Measurements from ENCODE around the gene ZSWIM5. TPM values are rescaled to one million over a fixed set of nuclear protein-coding genes. Genes with fewer than 3 reads are reported as not detected.

ZSWIM5 gene
- total RNA-seq, 1 experiment from 2014 or later: 1.4 TPM

- Histone ChIP-seq H3K36me3 (ENCODE audit: low read depth, low read length) (no peaks in the 10 kb centered on the region), H3K4me1 (ENCODE audit: insufficient read depth, low read length) (no peaks in the 10 kb centered on the region), H4K20me1 (ENCODE audit: low read length) (no peaks in the 10 kb centered on the region), H2AFZ (ENCODE audit: low read length) (no peak overlapping the region), H3K4me2 (ENCODE audit: low read length) (no peak overlapping the region), H3K9me2 (replicated peaks; ENCODE audit: low read length) (no peaks in the 10 kb centered on the region), H3K4me3 (ENCODE audit: low read length) (no peak overlapping the region), H3F3A (ENCODE audit: low read length, unreplicated experiment) (no peaks in the 10 kb centered on the region), H3K27me3 (ENCODE audit: low read length) (no peaks in the 10 kb centered on the region), H3K9me3 (ENCODE audit: low read length) (no peaks in the 10 kb centered on the region), H3K27ac (ENCODE audit: low read length) (no peak overlapping the region), H3K9ac (ENCODE audit: low read length) (no peak overlapping the region), H3K79me2 (ENCODE audit: low read length) (no peaks in the 10 kb centered on the region)
- no peak for DNase-seq
- TF ChIP-seq CTCF (conservative IDR thresholded peaks at IDR 0.05; ENCODE audit: low read depth, low read length): no peak
- TF ChIP-seq EZH2 (IDR thresholded peaks at IDR 0.05; ENCODE audit: low read length, unreplicated experiment): no peak
- no peak for TF ChIP-seq EZH2phosphoT487 (IDR thresholded peaks at IDR 0.05; ENCODE audit: borderline replicate concordance, low read length)
- CTCF ChIA-PET: no interaction called here
- POLR2A ChIA-PET (ENCODE audit: unreplicated experiment): no interaction called here
- ATAC-seq: no peak
- no TSS peak for BruUV-seq (replicated peaks)
- intact Hi-C loops (cut with micrococcal nuclease): no loop called here
Measured at GRCh38 chr1:45122724-45123123, 83.7 kb downstream of the ZSWIM5 start.

GRCh38 chr1:45117766-45118165 lies 88.6 kb downstream of the ZSWIM5 start:
- Histone ChIP-seq H3K79me2 (ENCODE audit: low read length) (no peaks in the 10 kb centered on the region), H3K4me1 (ENCODE audit: insufficient read depth, low read length) (no peaks in the 10 kb centered on the region), H3K9me3 (ENCODE audit: low read length) (no peaks in the 10 kb centered on the region), H3K27ac (ENCODE audit: low read length) (no peak overlapping the region), H3K27me3 (ENCODE audit: low read length) (no peaks in the 10 kb centered on the region), H3K9me2 (replicated peaks; ENCODE audit: low read length) (no peaks in the 10 kb centered on the region), H3F3A (ENCODE audit: low read length, unreplicated experiment) (no peaks in the 10 kb centered on the region), H3K36me3 (ENCODE audit: low read depth, low read length) (no peaks in the 10 kb centered on the region), H3K4me2 (ENCODE audit: low read length) (no peak overlapping the region), H4K20me1 (ENCODE audit: low read length) (no peaks in the 10 kb centered on the region), H3K9ac (ENCODE audit: low read length) (no peak overlapping the region), H3K4me3 (ENCODE audit: low read length) (no peak overlapping the region), H2AFZ (ENCODE audit: low read length) (no peak overlapping the region)
- TF ChIP-seq EZH2 (IDR thresholded peaks at IDR 0.05; ENCODE audit: low read length, unreplicated experiment): no peak
- no peak for TF ChIP-seq CTCF (conservative IDR thresholded peaks at IDR 0.05; ENCODE audit: low read depth, low read length)
- TF ChIP-seq EZH2phosphoT487 (IDR thresholded peaks at IDR 0.05; ENCODE audit: borderline replicate concordance, low read length): no peak
- intact Hi-C loops (cut with micrococcal nuclease): no loop called here
- ATAC-seq: no peak
- CTCF ChIA-PET: no interaction called here
- DNase-seq: no peak
- no TSS peak for BruUV-seq (replicated peaks)
- POLR2A ChIA-PET (ENCODE audit: unreplicated experiment): no interaction called here

GRCh38 chr1:45116820-45117219 lies 89.6 kb downstream of the ZSWIM5 start:
- POLR2A ChIA-PET (ENCODE audit: unreplicated experiment): no interaction called here

More at GRCh38 chr1:45116820-45117219, 89.6 kb downstream of the ZSWIM5 start:
- no peak overlapping the region for H2AFZ ChIP-seq (ENCODE audit: low read length)
- H3K79me2 ChIP-seq (ENCODE audit: low read length): no peaks in the 10 kb centered on the region
- no peaks in the 10 kb centered on the region for H3F3A ChIP-seq (ENCODE audit: low read length, unreplicated experiment)
- no peaks in the 10 kb centered on the region for H4K20me1 ChIP-seq (ENCODE audit: low read length)
- H3K36me3 ChIP-seq (ENCODE audit: low read depth, low read length): no peaks in the 10 kb centered on the region
- DNase-seq (no peak), ATAC-seq (no peak)
- H3K27me3 ChIP-seq (ENCODE audit: low read length): no peaks in the 10 kb centered on the region
- no peak overlapping the region for H3K9ac ChIP-seq (ENCODE audit: low read length)
- no peaks in the 10 kb centered on the region for H3K9me2 ChIP-seq (replicated peaks; ENCODE audit: low read length)
- no TSS peak for BruUV-seq (replicated peaks)
- no peak overlapping the region for H3K27ac ChIP-seq (ENCODE audit: low read length)
- H3K4me2 ChIP-seq (ENCODE audit: low read length): no peak overlapping the region
- no peaks in the 10 kb centered on the region for H3K9me3 ChIP-seq (ENCODE audit: low read length)
- CTCF ChIA-PET: no interaction called here
- intact Hi-C loops (cut with micrococcal nuclease): no loop called here
- H3K4me3 ChIP-seq (ENCODE audit: low read length): no peak overlapping the region
- no peaks in the 10 kb centered on the region for H3K4me1 ChIP-seq (ENCODE audit: insufficient read depth, low read length)
- no peak for TF ChIP-seq CTCF (conservative IDR thresholded peaks at IDR 0.05; ENCODE audit: low read depth, low read length)
- TF ChIP-seq EZH2phosphoT487 (IDR thresholded peaks at IDR 0.05; ENCODE audit: borderline replicate concordance, low read length): no peak

All from PC-3 (cell line).